HepG2 (cell line): ENCODE data around the gene MAST1. TPM values are rescaled to one million over a fixed set of nuclear protein-coding genes. Genes with fewer than 3 reads are reported as not detected.

Source experiments
- DBP ChIP-seq: sonication (generic); formaldehyde crosslinking; IDR thresholded peaks from 2 replicates; pipeline ENCODE4 v1.4.0; 2020; ENCODE audit warnings: missing genetic modification reagents; ENCODE audit errors: not compliant biosample characterization
- GABPB1 ChIP-seq: IDR thresholded peaks from 2 replicates; pipeline ENCODE4 v1.6.1; 2016; ENCODE audit warnings: mild to moderate bottlenecking, missing genetic modification reagents, moderate library complexity, missing compliant biosample characterization
- HIVEP1 ChIP-seq: sonication (generic); formaldehyde crosslinking; IDR thresholded peaks from 2 replicates; pipeline ENCODE4 v1.4.0; 2020; ENCODE audit warnings: mild to moderate bottlenecking, missing genetic modification reagents
- HNRNPL ChIP-seq: fragments of 200-400 bp; formaldehyde crosslinking; IDR thresholded peaks from 2 replicates; pipeline ENCODE4 v1.6.1; 2017; ENCODE audit warnings: mild to moderate bottlenecking, low read depth, low read length
- JUN ChIP-seq: sonication (generic); formaldehyde crosslinking; IDR thresholded peaks from 2 replicates; pipeline ENCODE4 v1.4.0; 2020; ENCODE audit warnings: mild to moderate bottlenecking, missing genetic modification reagents
- KAT8 ChIP-seq: IDR thresholded peaks from 2 replicates; pipeline ENCODE4 v1.6.1; 2016; ENCODE audit warnings: missing genetic modification reagents, missing compliant biosample characterization
- LCORL ChIP-seq, 2 experiments: fragments of 450-650 bp in 1 of 2; sonication (generic) in 1 of 2; formaldehyde crosslinking in 1 of 2; IDR thresholded peaks; 2 replicates each; pipeline versions ENCODE4 v1.5.0 to v1.6.1; 2017 to 2020; ENCODE audit warnings: antibody characterized with exemption in 1 of 2, missing genetic modification reagents in 1 of 2
- NFYC ChIP-seq: IDR thresholded peaks from 2 replicates; pipeline ENCODE4 v1.6.1; 2016; ENCODE audit warnings: missing genetic modification reagents, missing compliant biosample characterization
- RAD51 ChIP-seq: fragments of 450-650 bp; IDR thresholded peaks from 2 replicates; pipeline ENCODE4 v1.6.1; 2016; ENCODE audit warnings: borderline replicate concordance
- RNF2 ChIP-seq: fragments of 450-650 bp; conservative IDR thresholded peaks from 2 replicates; pipeline ENCODE4 v1.6.1; 2016; ENCODE audit warnings: low read depth
- SNAI1 ChIP-seq: sonication (generic); formaldehyde crosslinking; IDR thresholded peaks from 2 replicates; pipeline ENCODE4 v1.5.0; 2020; ENCODE audit warnings: mild to moderate bottlenecking, missing genetic modification reagents, borderline replicate concordance
- SP140L ChIP-seq: sonication (generic); formaldehyde crosslinking; IDR thresholded peaks from 2 replicates; pipeline ENCODE4 v1.4.0; 2020; ENCODE audit warnings: missing genetic modification reagents, borderline replicate concordance
- SRF ChIP-seq: IDR thresholded peaks from 2 replicates; pipeline ENCODE4 v1.6.1; 2011; ENCODE audit warnings: mild to moderate bottlenecking, low read depth, low read length, moderate library complexity
- ZFP1 ChIP-seq: IDR thresholded peaks from 2 replicates; pipeline ENCODE4 v1.6.1; 2016
- ZNF124 ChIP-seq: sonication (generic); formaldehyde crosslinking; IDR thresholded peaks from 2 replicates; pipeline ENCODE4 v1.4.0; 2020; ENCODE audit warnings: missing genetic modification reagents
- ZNF180 ChIP-seq: sonication (generic); formaldehyde crosslinking; IDR thresholded peaks from 2 replicates; pipeline ENCODE4 v1.4.0; 2020; ENCODE audit warnings: low read depth, missing genetic modification reagents, borderline replicate concordance
- ZNF205 ChIP-seq: IDR thresholded peaks from 2 replicates; pipeline ENCODE4 v1.6.1; 2018; ENCODE audit warnings: missing biosample characterization, missing genetic modification reagents
- ZNF253 ChIP-seq: sonication (generic); formaldehyde crosslinking; IDR thresholded peaks from 2 replicates; pipeline ENCODE4 v1.8.0; 2022; ENCODE audit warnings: mild to moderate bottlenecking, missing genetic modification reagents, borderline replicate concordance
- ZNF33A ChIP-seq: sonication (generic); formaldehyde crosslinking; IDR thresholded peaks from 2 replicates; pipeline ENCODE4 v1.5.1; 2020; ENCODE audit warnings: missing genetic modification reagents, mild to moderate bottlenecking, moderate library complexity, borderline replicate concordance
- ZNF33B ChIP-seq: sonication (generic); formaldehyde crosslinking; IDR thresholded peaks from 2 replicates; pipeline ENCODE4 v1.5.1; 2020; ENCODE audit warnings: mild to moderate bottlenecking, missing genetic modification reagents
- ZNF383 ChIP-seq: sonication (generic); formaldehyde crosslinking; IDR thresholded peaks from 2 replicates; pipeline ENCODE4 v1.4.0; 2020; ENCODE audit warnings: missing genetic modification reagents, mild to moderate bottlenecking, borderline replicate concordance
- ZNF44 ChIP-seq: sonication (generic); formaldehyde crosslinking; IDR thresholded peaks from 2 replicates; pipeline ENCODE4 v1.5.1; 2020; ENCODE audit warnings: mild to moderate bottlenecking, missing genetic modification reagents
- ZNF580 ChIP-seq: IDR thresholded peaks from 2 replicates; pipeline ENCODE4 v1.6.1; 2016; ENCODE audit warnings: low read depth, borderline replicate concordance
- ZNF652 ChIP-seq: IDR thresholded peaks from 2 replicates; pipeline ENCODE4 v1.6.1; 2016; ENCODE audit warnings: low read depth, borderline replicate concordance
- ZNF674 ChIP-seq: sonication (generic); formaldehyde crosslinking; IDR thresholded peaks from 2 replicates; pipeline ENCODE4 v1.5.0; 2020; ENCODE audit warnings: low read depth, mild to moderate bottlenecking, missing genetic modification reagents
- ZNF720 ChIP-seq: sonication (generic); formaldehyde crosslinking; IDR thresholded peaks from 2 replicates; pipeline ENCODE4 v1.4.0; 2020; ENCODE audit warnings: missing genetic modification reagents
- ZNF792 ChIP-seq: IDR thresholded peaks from 2 replicates; pipeline ENCODE4 v1.6.1; 2016
- polyA plus RNA-seq, 8 experiments: library from polyadenylated mRNA; depleted of rRNA in 3 of 8; stranded (reverse) in 7 of 8; unstranded in 1 of 8; fragments of >200 nt; fragmentation: Illumina TruSeq in 4 of 8; extraction: Trizol in 4 of 8; gene quantifications; 2 replicates each; pipeline versions ENCODE4 v1.2.1 to v1.2.3, GENCODE V29; 2011 to 2016; ENCODE audit warnings: low read depth in 4 of 8, missing spikeins in 1 of 8, mixed read lengths in 1 of 8; ENCODE audit not compliant: insufficient read depth in 1 of 8
- total RNA-seq, 5 experiments: library from RNA; depleted of rRNA; stranded (reverse); fragments of >200 nt; fragmentation: Illumina TruSeq; extraction: Trizol; gene quantifications; 2 replicates each; pipeline ENCODE4 v1.2.3, GENCODE V29; 2016; ENCODE audit warnings: low read depth in 1 of 5
- TF ChIP-seq, protein P1 (sequence below): sonication (generic); formaldehyde crosslinking; IDR thresholded peaks from 2 replicates; pipeline ENCODE4 v1.5.1; 2020; ENCODE audit warnings: mild to moderate bottlenecking, missing genetic modification reagents

MAST1 gene
- total and polyA plus RNA-seq, 2 of the 13 experiments (the other 11 are each of a cell fraction or from before 2014, with no cell fraction given): 0.73 to 4.7 TPM

- no peak for TF ChIP-seq DBP
- peak; percentile 80; the same call in 1 of the 2 replicates for TF ChIP-seq ZNF33B (CRISPR knock-in tag)
- TF ChIP-seq SP140L (CRISPR knock-in tag): no peak; the same call in 1 of the 2 replicates
- TF ChIP-seq ZFP1 (CRISPR knock-in tag): 0 out of 2 replicates have a peak, but pooled peaks have one; percentile 23
- TF ChIP-seq ZNF792 (CRISPR knock-in tag): peak; percentile 64; the same call in 1 of the 2 replicates
- peak; percentile 80 for TF ChIP-seq HIVEP1 (CRISPR knock-in tag)
- TF ChIP-seq RNF2: peak; percentile 97
- no peak for TF ChIP-seq SRF
- TF ChIP-seq ZNF652 (CRISPR knock-in tag): no peak
- TF ChIP-seq ZNF253: no peak
- TF ChIP-seq ZNF674 (CRISPR knock-in tag): no peak
- peak; percentile 43; the same call in 1 of the 2 replicates for TF ChIP-seq ZNF124 (CRISPR knock-in tag)
- peak; percentile 94 for TF ChIP-seq KAT8 (CRISPR knock-in tag)
- no peak for TF ChIP-seq ZNF383 (CRISPR knock-in tag)
- TF ChIP-seq ZNF44 (CRISPR knock-in tag): peak; percentile 87; the same call in 1 of the 2 replicates
- TF ChIP-seq SNAI1: peak; percentile 86
- TF ChIP-seq ZNF720 (CRISPR knock-in tag): no peak
- no peak for TF ChIP-seq ZNF33A (CRISPR knock-in tag)
- no peak for TF ChIP-seq ZNF180 (CRISPR knock-in tag)
- TF ChIP-seq, protein P1, sequence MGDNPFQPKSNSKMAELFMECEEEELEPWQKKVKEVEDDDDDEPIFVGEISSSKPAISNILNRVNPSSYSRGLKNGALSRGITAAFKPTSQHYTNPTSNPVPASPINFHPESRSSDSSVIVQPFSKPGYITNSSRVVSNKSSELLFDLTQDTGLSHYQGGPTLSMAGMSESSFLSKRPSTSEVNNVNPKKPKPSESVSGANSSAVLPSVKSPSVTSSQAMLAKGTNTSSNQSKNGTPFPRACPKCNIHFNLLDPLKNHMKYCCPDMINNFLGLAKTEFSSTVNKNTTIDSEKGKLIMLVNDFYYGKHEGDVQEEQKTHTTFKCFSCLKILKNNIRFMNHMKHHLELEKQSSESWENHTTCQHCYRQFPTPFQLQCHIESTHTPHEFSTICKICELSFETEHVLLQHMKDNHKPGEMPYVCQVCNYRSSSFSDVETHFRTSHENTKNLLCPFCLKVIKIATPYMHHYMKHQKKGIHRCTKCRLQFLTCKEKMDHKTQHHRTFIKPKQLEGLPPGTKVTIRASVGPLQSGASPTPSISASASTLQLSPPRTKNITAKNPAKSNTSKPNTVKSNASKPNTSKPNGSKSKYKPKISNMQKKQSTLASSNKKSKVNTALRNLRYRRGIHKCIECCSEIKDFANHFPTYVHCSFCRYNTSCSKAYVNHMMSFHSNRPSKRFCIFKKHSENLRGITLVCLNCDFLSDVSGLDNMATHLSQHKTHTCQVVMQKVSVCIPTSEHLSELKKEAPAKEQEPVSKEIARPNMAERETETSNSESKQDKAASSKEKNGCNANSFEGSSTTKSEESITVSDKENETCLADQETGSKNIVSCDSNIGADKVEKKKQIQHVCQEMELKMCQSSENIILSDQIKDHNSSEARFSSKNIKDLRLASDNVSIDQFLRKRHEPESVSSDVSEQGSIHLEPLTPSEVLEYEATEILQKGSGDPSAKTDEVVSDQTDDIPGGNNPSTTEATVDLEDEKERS (CRISPR knock-in tag): no peak
- TF ChIP-seq JUN (CRISPR knock-in tag): 0 out of 2 replicates have a peak, but pooled peaks have one; percentile 55
- TF ChIP-seq ZNF205: peak; percentile 69; the same call in 1 of the 2 replicates
- no peak for TF ChIP-seq RAD51
- TF ChIP-seq GABPB1 (CRISPR knock-in tag): peak; percentile 91
- TF ChIP-seq ZNF580 (CRISPR knock-in tag): no peak; the same call in 1 of the 2 replicates
- TF ChIP-seq NFYC (CRISPR knock-in tag): peak; percentile 86
- TF ChIP-seq HNRNPL: no peak
- TF ChIP-seq LCORL (IDR thresholded peaks at IDR 0.05): no peak
- no peak for TF ChIP-seq LCORL (CRISPR knock-in tag; IDR thresholded peaks at IDR 0.05)
Measured at GRCh38 chr19:12806242-12807081, 31.9 kb upstream of the MAST1 start, which contains the start of gene RNASEH2A (continued).
